Caco-2 (cell line): Measurements from ENCODE around the gene NCAPG. TPM values are rescaled to one million over a fixed set of nuclear protein-coding genes. Genes with fewer than 3 reads are reported as not detected.

Experiments
- BruUV-seq: library from RNA; stranded (reverse); fragments of 400-500 nt; replicated peaks from 2 replicates; lab custom pipeline; 2021; lab: Mats Ljungman, UMichigan
- CTCF ChIA-PET: fragments of 300-600 bp; sonication (Branson Sonifier 250); formaldehyde crosslinking; loops from one replicate; lab custom pipeline; 2022; ENCODE audit warnings: antibody characterized with exemption; lab: Charles Lee
- POLR2A ChIA-PET: fragments of 300-600 bp; sonication (Branson Sonifier 250); formaldehyde crosslinking; loops from one replicate; lab custom pipeline; 2022; ENCODE audit warnings: antibody characterized with exemption; lab: Charles Lee
- DNase-seq, 2 experiments: peaks; one replicate each; pipeline versions ENCODE4 v3.0.0 to v3.0.0-alpha.2; 2020 to 2022
- H3K27me3 ChIP-seq: replicated peaks from 2 replicates; pipeline ENCODE4 v1.6.0; 2011; ENCODE audit warnings: low read length; ENCODE audit not compliant: control insufficient read depth, insufficient read depth
- H3K36me3 ChIP-seq: 2 replicates; pipeline ENCODE4 v1.5.1; 2011; ENCODE audit warnings: low read length; ENCODE audit not compliant: control insufficient read depth, insufficient read depth
- H3K4me1 ChIP-seq: fragments of 250-450 bp; sonication (Bioruptor Pico); 2 replicates; pipeline ENCODE4 v1.5.1; 2020; ENCODE audit warnings: mild to moderate bottlenecking
- H3K4me3 ChIP-seq: 2 replicates; pipeline ENCODE4 v1.5.1; 2011; ENCODE audit warnings: low read depth, mild to moderate bottlenecking, control low read depth, low read length
- H3K9me3 ChIP-seq: fragments of 250-450 bp; sonication (Bioruptor Pico); 2 replicates; pipeline ENCODE4 v1.5.1; 2020; ENCODE audit warnings: mild to moderate bottlenecking, moderate library complexity
- H3K27ac Mint-ChIP-seq: one replicate; pipeline ENCODE4 v1.8.0; 2022; ENCODE audit warnings: mixed read lengths; ENCODE audit not compliant: unreplicated experiment
- H3K27me3 Mint-ChIP-seq: one replicate; pipeline ENCODE4 v1.8.0; 2022; ENCODE audit warnings: mixed read lengths; ENCODE audit not compliant: insufficient read depth, unreplicated experiment
- H3K36me3 Mint-ChIP-seq: one replicate; pipeline ENCODE4 v1.8.0; 2022; ENCODE audit warnings: mild to moderate bottlenecking, mixed read lengths; ENCODE audit not compliant: insufficient read depth, unreplicated experiment
- H3K4me1 Mint-ChIP-seq: one replicate; pipeline ENCODE4 v1.8.0; 2022; ENCODE audit warnings: low read depth, mixed read lengths; ENCODE audit not compliant: unreplicated experiment
- H3K4me3 Mint-ChIP-seq: one replicate; pipeline ENCODE4 v1.8.0; 2022; ENCODE audit warnings: mild to moderate bottlenecking, moderate library complexity, mixed read lengths; ENCODE audit not compliant: unreplicated experiment
- H3K9me3 Mint-ChIP-seq: one replicate; pipeline ENCODE4 v1.8.0; 2022; ENCODE audit warnings: mixed read lengths; ENCODE audit not compliant: unreplicated experiment
- CTCF ChIP-seq, 2 experiments: fragments of 200-600 bp in 1 of 2; IDR thresholded peaks; 1 replicate in 1 of 2; 2 replicates in 1 of 2; pipeline versions ENCODE4 v1.5.1 to v1.8.0; 2011 to 2022; ENCODE audit warnings: antibody characterized with exemption in 1 of 2, control low read depth in 1 of 2, inconsistent platforms in 1 of 2, low read depth in 1 of 2, low read length in 1 of 2, mild to moderate bottlenecking in 1 of 2, moderate library complexity in 1 of 2; ENCODE audit not compliant: insufficient read depth in 1 of 2, severe bottlenecking in 1 of 2, unreplicated experiment in 1 of 2
- intact Hi-C: fragments of 100-400 bp; cut with micrococcal nuclease; formaldehyde crosslinking; loops from one replicate; pipeline ENCODE4 v1.10.0; 2022; ENCODE audit not compliant: unreplicated experiment
- total RNA-seq: library from RNA; stranded (reverse); gene quantifications from 2 replicates; pipeline ENCODE4 v1.2.3, GENCODE V29; 2022

Gene NCAPG
- total RNA-seq, 1 experiment from 2014 or later: 54.0 TPM

- no peaks in the 10 kb centered on the region for H3K9me3 ChIP-seq
- Mint-ChIP-seq H3K4me3 (peak overlapping the region; percentile 90), H3K9me3 (no peaks in the 10 kb centered on the region), H3K36me3 (peaks cover 41% of the 10 kb centered on the region), H3K27ac (peak overlapping the region; percentile 95), H3K4me1 (peaks cover 24% of the 10 kb centered on the region), H3K27me3 (no peaks in the 10 kb centered on the region)
- H3K4me1 ChIP-seq: peaks cover 5% of the 10 kb centered on the region; the same call in 1 of the 2 replicates
- ChIA-PET CTCF (no interaction called here), POLR2A (interaction anchor here (1.4 kb wide), 3 partner anchors 196 to 234 kb away, joined by 4 to 7 read pairs (median 4); partner anchors contain the start of genes LAP3 and MED28)
- BruUV-seq: no TSS peak
- H3K27me3 ChIP-seq: no peaks in the 10 kb centered on the region
- no peaks in the 10 kb centered on the region for H3K36me3 ChIP-seq
- TF ChIP-seq CTCF (IDR thresholded peaks at IDR 0.05; ENCODE audit: insufficient read depth in 1 of 2, low read depth in 1 of 2, low read length in 1 of 2, severe bottlenecking in 1 of 2, unreplicated experiment in 1 of 2): no peak
- DNase-seq: peak in 1 of 2 experiments; percentile 36
- intact Hi-C loops: loop anchor here (2.0 kb wide), 1 partner anchor 210 kb away; the partner anchor contains the start of gene LCORL
- H3K4me3 ChIP-seq: peak overlapping the region; percentile 93
Measured at GRCh38 chr4:17811078-17811603, 362 bp downstream of the NCAPG start.

DNA sequence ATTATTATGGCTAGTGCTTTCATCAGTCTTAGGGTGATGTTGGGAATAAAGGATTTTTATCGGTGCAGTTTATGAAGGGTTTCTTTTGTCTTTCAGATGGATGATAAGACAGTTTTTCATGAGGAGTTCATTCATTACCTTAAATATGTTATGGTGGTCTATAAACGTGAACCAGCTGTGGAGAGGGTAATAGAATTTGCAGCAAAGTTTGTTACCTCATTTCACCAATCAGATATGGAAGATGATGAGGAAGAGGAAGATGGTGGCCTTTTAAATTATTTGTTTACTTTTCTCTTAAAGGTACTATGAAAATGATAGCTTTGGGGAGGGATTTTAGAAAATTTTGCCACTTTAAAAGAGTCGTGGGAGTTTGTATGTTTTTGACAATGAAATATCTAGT lies 1.3 kb downstream of the NCAPG start:
- peaks cover 48% of the 10 kb centered on the region for H3K36me3 Mint-ChIP-seq
- Histone ChIP-seq H3K4me1 (peaks cover 5% of the 10 kb centered on the region; the same call in 1 of the 2 replicates), H3K27me3 (no peaks in the 10 kb centered on the region), H3K4me3 (peak overlapping the region; percentile 93), H3K9me3 (no peaks in the 10 kb centered on the region), H3K36me3 (0 out of 2 replicates have a peak, but pooled peaks cover under 1% of the 10 kb centered on the region)
- ChIA-PET CTCF (no interaction called here), POLR2A (no interaction called here)
- intact Hi-C loops: no loop called here
- DNase-seq: no peak
- no peaks in the 10 kb centered on the region for H3K27me3 Mint-ChIP-seq
- no TSS peak for BruUV-seq
- peaks cover 24% of the 10 kb centered on the region for H3K4me1 Mint-ChIP-seq
- TF ChIP-seq CTCF (IDR thresholded peaks at IDR 0.05; ENCODE audit: insufficient read depth in 1 of 2, low read depth in 1 of 2, low read length in 1 of 2, severe bottlenecking in 1 of 2, unreplicated experiment in 1 of 2): no peak
- H3K4me3 Mint-ChIP-seq: peak overlapping the region; percentile 90
- H3K9me3 Mint-ChIP-seq: no peaks in the 10 kb centered on the region
- H3K27ac Mint-ChIP-seq: peak overlapping the region; percentile 95

- intact Hi-C loops: no loop called here
- peaks cover 18% of the 10 kb centered on the region for H3K4me1 Mint-ChIP-seq
- H3K27ac Mint-ChIP-seq: no peak overlapping the region
- peak overlapping the region; percentile 90 for H3K4me3 Mint-ChIP-seq
- DNase-seq: no peak
- Histone ChIP-seq H3K9me3 (no peaks in the 10 kb centered on the region), H3K4me3 (no peak overlapping the region), H3K27me3 (no peaks in the 10 kb centered on the region), H3K4me1 (peaks cover 5% of the 10 kb centered on the region; the same call in 1 of the 2 replicates), H3K36me3 (0 out of 2 replicates have a peak, but pooled peaks cover 1% of the 10 kb centered on the region)
- POLR2A ChIA-PET: no interaction called here
- CTCF ChIA-PET: no interaction called here
- no peaks in the 10 kb centered on the region for H3K27me3 Mint-ChIP-seq
- no TSS peak for BruUV-seq
- H3K36me3 Mint-ChIP-seq: peaks cover 51% of the 10 kb centered on the region
- no peaks in the 10 kb centered on the region for H3K9me3 Mint-ChIP-seq
- no peak for TF ChIP-seq CTCF (IDR thresholded peaks at IDR 0.05; ENCODE audit: insufficient read depth in 1 of 2, low read depth in 1 of 2, low read length in 1 of 2, severe bottlenecking in 1 of 2, unreplicated experiment in 1 of 2)
Measured at GRCh38 chr4:17812801-17813200, 2.0 kb downstream of the NCAPG start.
